Type B pancreatic cell (in vitro differentiated cells): Measurements from ENCODE around the gene ZNF236. TPM values are rescaled to one million over a fixed set of nuclear protein-coding genes. Genes with fewer than 3 reads are reported as not detected.

Experiments used
- DNase-seq: peaks from one replicate; pipeline ENCODE4 v3.0.0; 2021; ENCODE audit warnings: mixed read lengths; ENCODE audit not compliant: unreplicated experiment; ENCODE audit errors: extremely low spot score
- H3K27ac Mint-ChIP-seq: 2 replicates; pipeline ENCODE4 v1.8.0; 2021; ENCODE audit warnings: mild to moderate bottlenecking, mixed read lengths
- H3K27me3 Mint-ChIP-seq: 2 replicates; pipeline ENCODE4 v1.8.0; 2021; ENCODE audit warnings: mixed read lengths
- H3K36me3 Mint-ChIP-seq: 2 replicates; pipeline ENCODE4 v1.8.0; 2021; ENCODE audit warnings: mixed read lengths
- H3K4me1 Mint-ChIP-seq: one replicate; pipeline ENCODE4 v1.8.0; 2021; ENCODE audit warnings: mixed read lengths; ENCODE audit not compliant: unreplicated experiment
- H3K4me3 Mint-ChIP-seq: 2 replicates; pipeline ENCODE4 v1.8.0; 2021; ENCODE audit warnings: mild to moderate bottlenecking, mixed read lengths
- H3K9me3 Mint-ChIP-seq: 2 replicates; pipeline ENCODE4 v1.8.0; 2021; ENCODE audit warnings: mixed read lengths
- CTCF ChIP-seq: fragments of 200-600 bp; sonication (generic); conservative IDR thresholded peaks from 2 replicates; pipeline ENCODE4 v1.5.0; 2021; ENCODE audit warnings: antibody characterized with exemption, mild to moderate bottlenecking
- total RNA-seq: library from RNA; stranded (reverse); gene quantifications from 2 replicates; pipeline ENCODE4 v1.2.1, GENCODE V29; 2021; ENCODE audit warnings: low replicate concordance

The ZNF236 gene
- total RNA-seq, 1 donor from 2014 or later, result 20.2 TPM

GRCh38 chr18:77005651-77006195 lies 183.4 kb downstream of the ZNF236 start:
- Mint-ChIP-seq H3K4me3 (no peak overlapping the region), H3K4me1 (peaks cover 19% of the 10 kb centered on the region), H3K36me3 (no peaks in the 10 kb centered on the region), H3K9me3 (no peaks in the 10 kb centered on the region), H3K27ac (no peak overlapping the region), H3K27me3 (no peaks in the 10 kb centered on the region)
- TF ChIP-seq CTCF, result no peak
- no peak for DNase-seq

- Mint-ChIP-seq H3K27ac (no peak overlapping the region), H3K4me1 (peaks cover 18% of the 10 kb centered on the region), H3K4me3 (no peak overlapping the region), H3K27me3 (no peaks in the 10 kb centered on the region), H3K36me3 (no peaks in the 10 kb centered on the region), H3K9me3 (no peaks in the 10 kb centered on the region)
- no peak for DNase-seq
- no peak for TF ChIP-seq CTCF
Observed at GRCh38 chr18:77006305-77007175, 184.2 kb downstream of the ZNF236 start.

GRCh38 chr18:77007251-77007650 lies 184.9 kb downstream of the ZNF236 start:
- H3K27ac Mint-ChIP-seq, result no peak overlapping the region
- TF ChIP-seq CTCF, result no peak
- no peak for DNase-seq
- no peaks in the 10 kb centered on the region for H3K9me3 Mint-ChIP-seq
- H3K27me3 Mint-ChIP-seq, result no peaks in the 10 kb centered on the region
- peaks cover 6% of the 10 kb centered on the region for H3K36me3 Mint-ChIP-seq
- H3K4me3 Mint-ChIP-seq, result no peak overlapping the region
- H3K4me1 Mint-ChIP-seq, result peaks cover 18% of the 10 kb centered on the region

- H3K27me3 Mint-ChIP-seq, result no peaks in the 10 kb centered on the region
- no peak for TF ChIP-seq CTCF
- no peak overlapping the region for H3K4me3 Mint-ChIP-seq
- DNase-seq, result no peak
- H3K4me1 Mint-ChIP-seq, result peaks cover 18% of the 10 kb centered on the region
- H3K9me3 Mint-ChIP-seq, result no peaks in the 10 kb centered on the region
- peaks cover 6% of the 10 kb centered on the region for H3K36me3 Mint-ChIP-seq
- no peak overlapping the region for H3K27ac Mint-ChIP-seq
Observed at GRCh38 chr18:77008006-77008405, 185.6 kb downstream of the ZNF236 start.

- no peak for DNase-seq
- no peak overlapping the region for H3K27ac Mint-ChIP-seq
Observed at GRCh38 chr18:77008576-77009315, 186.4 kb downstream of the ZNF236 start.

More at GRCh38 chr18:77008576-77009315, 186.4 kb downstream of the ZNF236 start:
- Mint-ChIP-seq H3K4me1 (peaks cover 16% of the 10 kb centered on the region), H3K4me3 (no peak overlapping the region), H3K36me3 (peaks cover 6% of the 10 kb centered on the region), H3K9me3 (no peaks in the 10 kb centered on the region), H3K27me3 (no peaks in the 10 kb centered on the region)
- TF ChIP-seq CTCF, result no peak
